Measurements from ENCODE around the gene RPS19. TPM values are rescaled to one million over a fixed set of nuclear protein-coding genes. Genes with fewer than 3 reads are reported as not detected.

The RPS19 gene
- polyA plus RNA-seq, 1 experiment: 1,320 TPM

- Histone ChIP-seq H3K4me3 (ENCODE audit: low read depth, low read length) (no peak overlapping the region), H3K27me3 (ENCODE audit: control insufficient read depth, insufficient read depth, low read length) (no peaks in the 10 kb centered on the region), H3K27ac (ENCODE audit: low read depth, low read length) (no peak overlapping the region), H3K9me3 (ENCODE audit: control insufficient read depth, insufficient read depth, low read length) (no peaks in the 10 kb centered on the region)
- ChIA-PET POLR2A (no interaction called here), CTCF (no interaction called here)
- TF ChIP-seq CTCF (IDR thresholded peaks at IDR 0.05; ENCODE audit: low read depth, low read length): no peak
- DNase-seq (ENCODE audit: low read depth, low spot score): no peak
Measured at GRCh38 chr19:41902594-41902993, 42.5 kb downstream of the RPS19 start.

DNA sequence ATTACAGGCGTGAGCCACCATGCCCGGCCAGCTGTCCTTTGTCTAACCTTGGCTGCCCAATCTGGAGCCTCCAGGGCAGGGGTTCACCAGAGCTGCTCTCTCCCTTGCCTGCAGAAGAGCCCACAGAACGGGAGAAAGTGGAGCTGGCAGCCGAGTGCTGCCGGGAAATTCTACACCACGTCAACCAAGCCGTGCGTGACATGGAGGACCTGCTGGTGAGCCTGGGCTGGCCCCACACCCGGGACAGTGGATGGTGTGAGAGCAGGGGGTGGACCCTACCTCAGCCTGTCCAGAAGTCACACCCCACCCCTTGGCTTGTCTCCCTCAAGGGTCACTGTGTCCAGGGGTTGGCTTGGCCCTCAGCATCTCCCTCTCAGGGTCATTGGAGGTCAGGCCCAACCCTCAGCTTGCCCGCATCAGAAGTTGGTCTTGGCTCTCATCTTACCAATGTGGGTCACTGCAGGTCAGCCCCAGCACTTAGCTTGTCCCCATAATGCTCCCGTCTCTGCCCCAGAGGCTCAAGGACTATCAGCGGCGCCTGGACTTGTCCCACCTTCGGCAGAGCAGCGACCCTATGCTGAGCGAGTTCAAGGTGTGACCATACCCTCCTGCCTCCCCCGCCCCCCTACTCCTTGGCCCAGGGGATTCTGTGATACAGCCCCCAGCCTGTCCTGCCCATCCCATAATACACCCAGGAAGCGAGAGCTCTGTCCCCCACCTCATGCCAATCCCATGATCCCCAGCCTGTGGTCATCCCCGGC is 43.3 kb downstream of the RPS19 start:
- TF ChIP-seq CTCF (IDR thresholded peaks at IDR 0.05; ENCODE audit: low read depth, low read length): no peak
- CTCF ChIA-PET: no interaction called here
- H3K27ac ChIP-seq (ENCODE audit: low read depth, low read length): no peak overlapping the region
- no peaks in the 10 kb centered on the region for H3K9me3 ChIP-seq (ENCODE audit: control insufficient read depth, insufficient read depth, low read length)
- POLR2A ChIA-PET: no interaction called here
- no peaks in the 10 kb centered on the region for H3K27me3 ChIP-seq (ENCODE audit: control insufficient read depth, insufficient read depth, low read length)
- DNase-seq (ENCODE audit: low read depth, low spot score): no peak
- no peak overlapping the region for H3K4me3 ChIP-seq (ENCODE audit: low read depth, low read length)

DNA sequence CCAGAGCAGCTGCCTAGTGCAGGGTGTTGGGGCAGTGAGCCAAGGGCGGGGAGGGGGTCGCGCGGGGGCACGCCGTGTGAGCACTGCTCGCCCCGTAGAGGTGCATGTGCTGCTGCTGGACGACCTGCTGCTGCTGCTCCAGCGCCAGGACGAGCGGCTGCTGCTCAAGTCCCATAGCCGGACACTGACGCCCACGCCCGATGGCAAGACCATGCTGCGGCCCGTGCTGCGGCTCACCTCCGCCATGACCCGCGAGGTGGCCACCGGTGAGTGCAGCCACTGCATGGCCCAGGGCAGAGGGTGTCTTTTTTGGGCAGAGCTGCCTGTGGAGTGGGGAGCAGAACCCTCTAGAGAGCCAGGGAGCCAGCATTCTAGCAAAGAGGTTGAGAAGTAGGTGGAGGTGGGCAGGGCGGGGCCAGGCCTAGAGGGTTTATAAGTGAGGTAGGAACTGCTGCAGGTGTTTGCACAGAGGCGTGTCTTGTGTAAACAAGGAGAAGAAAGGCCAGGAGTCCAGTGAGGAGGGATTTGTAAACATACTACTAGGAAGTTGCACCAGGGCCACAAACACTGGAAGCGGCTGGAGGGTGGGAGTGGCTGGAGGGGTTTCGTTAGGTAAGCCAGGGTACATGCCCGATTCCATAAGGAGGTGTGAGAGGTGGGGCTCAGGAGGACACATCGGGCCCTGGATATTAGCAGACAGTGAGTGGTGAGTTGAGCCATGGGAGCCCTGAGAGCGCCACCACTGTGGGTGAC is 44.2 kb downstream of the RPS19 start:
- no peak for TF ChIP-seq CTCF (IDR thresholded peaks at IDR 0.05; ENCODE audit: low read depth, low read length)
- CTCF ChIA-PET: no interaction called here
- Histone ChIP-seq H3K27ac (ENCODE audit: low read depth, low read length) (no peak overlapping the region), H3K27me3 (ENCODE audit: control insufficient read depth, insufficient read depth, low read length) (no peaks in the 10 kb centered on the region), H3K4me3 (ENCODE audit: low read depth, low read length) (no peak overlapping the region), H3K9me3 (ENCODE audit: control insufficient read depth, insufficient read depth, low read length) (no peaks in the 10 kb centered on the region)
- POLR2A ChIA-PET: no interaction called here
- no peak for DNase-seq (ENCODE audit: low read depth, low spot score)

DNA sequence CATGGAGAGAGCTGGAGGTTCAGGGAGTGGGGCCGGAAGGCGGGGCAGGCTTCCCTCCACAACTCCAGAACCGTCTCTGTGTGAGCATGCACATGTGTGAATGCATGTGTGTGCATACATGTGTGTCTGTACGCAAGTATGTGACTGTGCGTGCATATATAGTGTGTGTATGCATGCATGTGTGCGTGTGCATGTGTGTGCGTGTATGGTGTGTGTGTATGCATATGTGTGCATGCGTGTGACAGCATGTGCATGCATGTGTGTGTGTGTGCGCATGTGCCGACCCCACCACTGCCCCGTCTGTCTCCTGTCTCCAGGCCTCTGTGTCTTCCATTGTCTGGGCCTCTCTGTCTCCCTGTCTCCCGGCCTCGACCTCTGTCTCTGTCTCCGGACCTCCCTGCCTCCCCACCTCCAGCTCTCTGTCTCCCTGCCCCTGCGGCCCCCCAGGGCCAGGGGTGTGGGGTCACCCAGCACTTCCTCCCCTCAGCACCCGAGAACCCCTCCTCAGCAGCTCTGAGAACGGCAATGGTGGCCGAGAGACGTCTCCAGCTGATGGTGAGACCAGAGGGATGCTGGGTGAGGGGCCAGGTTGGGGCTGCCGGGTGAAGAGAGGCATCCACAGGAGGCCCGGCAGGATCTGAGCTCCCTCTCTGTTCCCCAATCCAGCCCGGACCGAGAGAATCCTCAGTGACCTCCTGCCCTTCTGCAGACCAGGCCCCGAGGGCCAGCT is 45.4 kb downstream of the RPS19 start:
- ChIA-PET CTCF (no interaction called here), POLR2A (no interaction called here)
- Histone ChIP-seq H3K9me3 (ENCODE audit: control insufficient read depth, insufficient read depth, low read length) (no peaks in the 10 kb centered on the region), H3K4me3 (ENCODE audit: low read depth, low read length) (no peak overlapping the region), H3K27ac (ENCODE audit: low read depth, low read length) (no peak overlapping the region), H3K27me3 (ENCODE audit: control insufficient read depth, insufficient read depth, low read length) (peaks cover 2% of the 10 kb centered on the region)
- no peak for TF ChIP-seq CTCF (IDR thresholded peaks at IDR 0.05; ENCODE audit: low read depth, low read length)
- DNase-seq (ENCODE audit: low read depth, low spot score): no peak

DNA sequence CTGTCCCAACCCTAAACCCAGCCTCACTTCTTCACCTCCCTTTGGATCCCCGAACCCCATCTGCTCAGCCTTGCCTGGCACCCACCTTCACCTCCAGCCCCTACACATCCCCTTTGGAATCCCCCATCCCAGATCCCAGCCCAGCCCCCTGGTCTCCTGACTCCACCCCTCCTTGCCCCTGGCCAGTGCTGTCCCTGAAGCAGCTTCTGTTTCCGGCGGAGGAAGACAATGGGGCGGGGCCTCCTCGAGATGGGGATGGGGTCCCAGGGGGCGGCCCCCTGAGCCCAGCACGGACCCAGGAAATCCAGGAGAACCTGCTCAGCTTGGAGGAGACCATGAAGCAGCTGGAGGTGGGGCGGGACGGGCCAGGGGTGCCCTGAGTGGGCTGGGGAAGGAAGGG is 46.2 kb downstream of the RPS19 start:
- ChIA-PET POLR2A (no interaction called here), CTCF (no interaction called here)
- no peak overlapping the region for H3K4me3 ChIP-seq (ENCODE audit: low read depth, low read length)
- H3K27me3 ChIP-seq (ENCODE audit: control insufficient read depth, insufficient read depth, low read length): peaks cover 5% of the 10 kb centered on the region
- H3K27ac ChIP-seq (ENCODE audit: low read depth, low read length): no peak overlapping the region
- no peak for TF ChIP-seq CTCF (IDR thresholded peaks at IDR 0.05; ENCODE audit: low read depth, low read length)
- H3K9me3 ChIP-seq (ENCODE audit: control insufficient read depth, insufficient read depth, low read length): no peaks in the 10 kb centered on the region
- no peak for DNase-seq (ENCODE audit: low read depth, low spot score)
